HepG2 (cell line): Measurements from ENCODE around the gene FAM53B. TPM values are rescaled to one million over a fixed set of nuclear protein-coding genes. Genes with fewer than 3 reads are reported as not detected.

Source experiments
- ATAC-seq: fragments of 200-7000 bp; cut with Tn5 transposase; 3 replicates; pipeline ENCODE4 v1.9.1; 2020; ENCODE audit warnings: mild to moderate bottlenecking, moderate library complexity
- BruUV-seq: library from RNA; stranded (reverse); fragments of 400-500 nt; replicated peaks from 2 replicates; lab custom pipeline; 2021; lab: Mats Ljungman, UMichigan
- CTCF ChIA-PET: fragments of 300-600 bp; formaldehyde crosslinking; extraction: SDS; loops from one replicate; lab custom pipeline; 2021; ENCODE audit warnings: low total read pairs, inconsistent platforms, low intra/inter-chr PET ratio; lab: Yijun Ruan, JAX
- POLR2A ChIA-PET: fragments of 350-600 bp; sonication (Branson Sonifier 250); formaldehyde crosslinking; loops from one replicate; lab custom pipeline; 2020; ENCODE audit warnings: antibody characterized with exemption, inconsistent platforms; lab: Yijun Ruan, JAX
- DNase-seq: peaks from one replicate; pipeline ENCODE4 v3.0.0-alpha.2; 2015; ENCODE audit warnings: low spot score
- FAIRE-seq: peaks from 3 replicates; lab custom pipeline; 2011; peaks lifted over from hg19 to GRCh38; lab: Jason Lieb, UNC
- H2AFZ ChIP-seq: one replicate; pipeline ENCODE4 v1.6.1; 2011; ENCODE audit warnings: low read length, inconsistent platforms
- H3K27ac ChIP-seq: fragments of 300-600 bp; 3 replicates; pipeline ENCODE4 v1.8.0; 2011; ENCODE audit warnings: mixed run types, mild to moderate bottlenecking, mixed read lengths, low read length, inconsistent platforms; ENCODE audit not compliant: insufficient read depth; ENCODE audit errors: extremely low read length
- H3K27me3 ChIP-seq, 2 experiments: fragments of 200-600 bp in 1 of 2; 2 replicates in 1 of 2; 3 replicates in 1 of 2; pipeline versions ENCODE4 v1.6.0 to v1.8.0; 2011; ENCODE audit warnings: low read length in 2 of 2, mild to moderate bottlenecking in 2 of 2, moderate library complexity in 2 of 2, inconsistent platforms in 1 of 2; ENCODE audit not compliant: insufficient read depth in 2 of 2, control insufficient read depth in 1 of 2
- H3K36me3 ChIP-seq, 2 experiments: fragments of 200-600 bp in 1 of 2; replicated peaks in 1 of 2; 2 replicates in 1 of 2; 3 replicates in 1 of 2; pipeline versions ENCODE4 v1.5.1 to v1.8.0; 2011; ENCODE audit warnings: low read length in 2 of 2, inconsistent platforms in 1 of 2; ENCODE audit not compliant: insufficient read depth in 2 of 2, control insufficient read depth in 1 of 2
- H3K4me1 ChIP-seq: 2 replicates; pipeline ENCODE4 v1.5.1; 2012; ENCODE audit warnings: low read length, inconsistent platforms; ENCODE audit not compliant: insufficient read depth
- H3K4me2 ChIP-seq: 2 replicates; pipeline ENCODE4 v1.6.0; 2011; ENCODE audit warnings: low read depth, low read length, inconsistent platforms
- H3K4me3 ChIP-seq, 3 experiments: fragments of 200-600 bp in 1 of 3; sonication (generic), shearing (Covaris generic) in 1 of 3; replicated peaks in 1 of 3; 2 replicates each; pipeline ENCODE4 v1.5.1; 2011 to 2016; ENCODE audit warnings: low read length in 3 of 3, inconsistent platforms in 2 of 3, low read depth in 2 of 3, mild to moderate bottlenecking in 2 of 3, control low read depth in 1 of 3, mixed read lengths in 1 of 3; ENCODE audit not compliant: insufficient read depth in 1 of 3
- H3K79me2 ChIP-seq: one replicate; pipeline ENCODE4 v1.6.1; 2011; ENCODE audit warnings: low read length, inconsistent platforms; ENCODE audit not compliant: insufficient read depth
- H3K9ac ChIP-seq: 2 replicates; pipeline ENCODE4 v1.6.0; 2011; ENCODE audit warnings: mild to moderate bottlenecking, low read depth, low read length, inconsistent platforms; ENCODE audit not compliant: insufficient read depth
- H3K9me3 ChIP-seq: 2 replicates; pipeline ENCODE4 v1.5.1; 2012; ENCODE audit warnings: mild to moderate bottlenecking, low read length
- H4K20me1 ChIP-seq: 2 replicates; pipeline ENCODE4 v1.6.0; 2011; ENCODE audit warnings: inconsistent platforms, mild to moderate bottlenecking, low read length, moderate library complexity; ENCODE audit not compliant: insufficient read depth
- AGO2 ChIP-seq: fragments of 200-400 bp; formaldehyde crosslinking; optimal IDR thresholded peaks from 2 replicates; pipeline ENCODE3; 2017; ENCODE audit warnings: mild to moderate bottlenecking, low read depth, low read length, moderate library complexity
- FOXK2 ChIP-seq: fragments of 450-650 bp; IDR thresholded peaks from 2 replicates; pipeline ENCODE4 v1.6.1; 2016
- TGIF2 ChIP-seq: IDR thresholded peaks from 2 replicates; pipeline ENCODE4 v1.6.1; 2016; ENCODE audit warnings: control low read depth, missing compliant biosample characterization
- ZNF225 ChIP-seq: sonication (generic); formaldehyde crosslinking; IDR thresholded peaks from 2 replicates; pipeline ENCODE4 v1.4.0; 2020; ENCODE audit warnings: mild to moderate bottlenecking, missing genetic modification reagents
- ZNF350 ChIP-seq: sonication (generic); formaldehyde crosslinking; IDR thresholded peaks from 2 replicates; pipeline ENCODE4 v1.4.0; 2020; ENCODE audit warnings: mild to moderate bottlenecking, low read depth, missing genetic modification reagents, borderline replicate concordance
- WGBS: methylation state at CpG from one replicate; pipeline ENCODE4 v1.1.6; 2017; ENCODE audit warnings: low lambda C conversion rate; 5-methylcytosine and 5-hydroxymethylcytosine counted together
- in situ Hi-C: cut with HindIII; loops from 2 replicates; pipeline ENCODE4 v1.10.0; 2017; ENCODE audit warnings: low pct_unique_long_range_greater_than_20kb; ENCODE audit not compliant: extremely low pct_ligation_motif_present
- intact Hi-C: fragments of 100-400 bp; cut with micrococcal nuclease; formaldehyde crosslinking; loops from one replicate; pipeline ENCODE4 v1.10.0; 2022; ENCODE audit not compliant: unreplicated experiment
- polyA plus RNA-seq, 8 experiments: library from polyadenylated mRNA; depleted of rRNA in 3 of 8; stranded (reverse) in 7 of 8; unstranded in 1 of 8; fragments of >200 nt; fragmentation: Illumina TruSeq in 4 of 8; extraction: Trizol in 4 of 8; gene quantifications; 2 replicates each; pipeline versions ENCODE4 v1.2.1 to v1.2.3, GENCODE V29; 2011 to 2016; ENCODE audit warnings: low read depth in 4 of 8, missing spikeins in 1 of 8, mixed read lengths in 1 of 8; ENCODE audit not compliant: insufficient read depth in 1 of 8
- total RNA-seq, 5 experiments: library from RNA; depleted of rRNA; stranded (reverse); fragments of >200 nt; fragmentation: Illumina TruSeq; extraction: Trizol; gene quantifications; 2 replicates each; pipeline ENCODE4 v1.2.3, GENCODE V29; 2016; ENCODE audit warnings: low read depth in 1 of 5
- TF ChIP-seq, protein P1 (sequence below): sonication (generic); formaldehyde crosslinking; IDR thresholded peaks from 2 replicates; pipeline ENCODE4 v1.5.0; 2020; ENCODE audit warnings: missing genetic modification reagents, mild to moderate bottlenecking, borderline replicate concordance
- TF ChIP-seq, protein P2 (sequence below): sonication (generic); formaldehyde crosslinking; IDR thresholded peaks from 2 replicates; pipeline ENCODE4 v1.8.0; 2023; ENCODE audit warnings: mild to moderate bottlenecking, missing genetic modification reagents
- TF ChIP-seq, protein P3 (sequence below): IDR thresholded peaks from 2 replicates; pipeline ENCODE4 v1.6.1; 2016; ENCODE audit warnings: mild to moderate bottlenecking, missing biosample characterization, missing genetic modification reagents
- TF ChIP-seq, protein P4 (sequence below): sonication (generic); formaldehyde crosslinking; IDR thresholded peaks from 2 replicates; pipeline ENCODE4 v1.5.0; 2020; ENCODE audit warnings: missing genetic modification reagents

The FAM53B gene
- total and polyA plus RNA-seq, 2 of the 13 experiments (the other 11 are each of a cell fraction or from before 2014, with no cell fraction given): 6.4 to 19.3 TPM

DNA sequence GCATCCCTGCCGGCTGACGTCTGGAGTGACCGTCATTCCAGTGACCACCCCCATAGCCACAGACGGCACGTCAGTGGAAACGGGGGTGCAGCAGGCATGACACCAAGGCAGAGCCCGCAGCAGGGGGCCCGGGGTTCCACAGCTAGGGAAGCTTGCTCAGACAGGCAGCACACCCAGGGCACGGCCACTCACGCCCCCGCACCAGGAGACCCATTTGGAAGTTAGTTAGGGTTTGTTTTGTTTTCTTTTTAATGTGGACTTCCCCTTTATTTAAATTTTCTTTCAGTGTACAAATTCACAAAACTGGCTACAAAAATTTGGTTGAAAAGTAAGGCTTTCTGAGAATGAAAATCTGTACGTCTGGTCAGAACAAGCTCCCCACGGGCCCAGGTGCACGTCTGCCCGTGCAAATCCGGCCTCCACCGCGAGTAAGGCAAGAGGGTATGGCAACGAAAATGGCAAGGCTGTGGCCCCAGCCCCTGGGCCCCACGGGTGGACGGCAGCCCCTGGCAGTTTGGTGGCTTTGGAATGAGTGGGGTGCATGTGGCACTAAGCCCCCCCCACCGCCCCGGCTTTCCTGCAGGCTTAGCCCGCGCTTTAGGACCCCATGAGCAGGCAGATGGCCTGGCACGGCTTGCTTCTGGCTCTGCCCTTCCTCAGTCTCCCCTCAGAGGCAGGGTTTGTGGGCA is 124.2 kb downstream of the FAM53B start:
- H2AFZ ChIP-seq: no peak overlapping the region
- H3K4me1 ChIP-seq: no peaks in the 10 kb centered on the region
- in situ Hi-C loops: no loop called here
- peaks cover 10 to 17% of the 10 kb centered on the region in 2 experiments; a peak in 4 of 5 replicates for H3K36me3 ChIP-seq
- no peak for DNase-seq
- H3K4me2 ChIP-seq: no peak overlapping the region
- no peak overlapping the region for H3K9ac ChIP-seq
- intact Hi-C loops: no loop called here
- no peaks in the 10 kb centered on the region for H3K27me3 ChIP-seq
- TF ChIP-seq AGO2 (peak; percentile 17), FOXK2 (no peak)
- TF ChIP-seq, protein P1, sequence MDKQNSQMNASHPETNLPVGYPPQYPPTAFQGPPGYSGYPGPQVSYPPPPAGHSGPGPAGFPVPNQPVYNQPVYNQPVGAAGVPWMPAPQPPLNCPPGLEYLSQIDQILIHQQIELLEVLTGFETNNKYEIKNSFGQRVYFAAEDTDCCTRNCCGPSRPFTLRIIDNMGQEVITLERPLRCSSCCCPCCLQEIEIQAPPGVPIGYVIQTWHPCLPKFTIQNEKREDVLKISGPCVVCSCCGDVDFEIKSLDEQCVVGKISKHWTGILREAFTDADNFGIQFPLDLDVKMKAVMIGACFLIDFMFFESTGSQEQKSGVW (CRISPR knock-in tag): no peak
- TF ChIP-seq, protein P2, sequence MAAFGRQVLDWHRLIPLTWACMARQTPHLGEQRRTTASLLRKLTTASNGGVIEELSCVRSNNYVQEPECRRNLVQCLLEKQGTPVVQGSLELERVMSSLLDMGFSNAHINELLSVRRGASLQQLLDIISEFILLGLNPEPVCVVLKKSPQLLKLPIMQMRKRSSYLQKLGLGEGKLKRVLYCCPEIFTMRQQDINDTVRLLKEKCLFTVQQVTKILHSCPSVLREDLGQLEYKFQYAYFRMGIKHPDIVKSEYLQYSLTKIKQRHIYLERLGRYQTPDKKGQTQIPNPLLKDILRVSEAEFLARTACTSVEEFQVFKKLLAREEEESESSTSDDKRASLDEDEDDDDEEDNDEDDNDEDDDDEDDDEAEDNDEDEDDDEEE (CRISPR knock-in tag): no peak
- no peak overlapping the region for H3K4me3 ChIP-seq
- BruUV-seq: no TSS peak
- ChIA-PET POLR2A (no interaction called here), CTCF (no interaction called here)
- FAIRE-seq: no peak
- 94% methylated on average over 13 of the region's 26 CpGs for WGBS
- no peaks in the 10 kb centered on the region for H3K9me3 ChIP-seq
- H4K20me1 ChIP-seq: no peaks in the 10 kb centered on the region
- ATAC-seq: no peak
- H3K79me2 ChIP-seq: no peaks in the 10 kb centered on the region
- H3K27ac ChIP-seq: no peak overlapping the region

- no peak overlapping the region for H3K9ac ChIP-seq
- intact Hi-C loops: no loop called here
- POLR2A ChIA-PET: no interaction called here
Observed at GRCh38 chr10:124619195-124619594, 125.0 kb downstream of the FAM53B start.

More at GRCh38 chr10:124619195-124619594, 125.0 kb downstream of the FAM53B start:
- Histone ChIP-seq H3K4me2 (no peak overlapping the region), H3K4me3 (no peak overlapping the region), H4K20me1 (no peaks in the 10 kb centered on the region)
- WGBS: 90% methylated on average over 2 of the region's 9 CpGs
- in situ Hi-C loops: no loop called here
- TF ChIP-seq, protein P3, sequence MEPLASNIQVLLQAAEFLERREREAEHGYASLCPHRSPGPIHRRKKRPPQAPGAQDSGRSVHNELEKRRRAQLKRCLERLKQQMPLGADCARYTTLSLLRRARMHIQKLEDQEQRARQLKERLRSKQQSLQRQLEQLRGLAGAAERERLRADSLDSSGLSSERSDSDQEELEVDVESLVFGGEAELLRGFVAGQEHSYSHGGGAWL (CRISPR knock-in tag): no peak
- no peak for TF ChIP-seq ZNF225 (CRISPR knock-in tag)
- TF ChIP-seq, protein P4, sequence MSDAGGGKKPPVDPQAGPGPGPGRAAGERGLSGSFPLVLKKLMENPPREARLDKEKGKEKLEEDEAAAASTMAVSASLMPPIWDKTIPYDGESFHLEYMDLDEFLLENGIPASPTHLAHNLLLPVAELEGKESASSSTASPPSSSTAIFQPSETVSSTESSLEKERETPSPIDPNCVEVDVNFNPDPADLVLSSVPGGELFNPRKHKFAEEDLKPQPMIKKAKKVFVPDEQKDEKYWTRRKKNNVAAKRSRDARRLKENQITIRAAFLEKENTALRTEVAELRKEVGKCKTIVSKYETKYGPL (CRISPR knock-in tag): no peak
- TF ChIP-seq ZNF350 (CRISPR knock-in tag): no peak
- no peak for TF ChIP-seq TGIF2 (CRISPR knock-in tag)
- TF ChIP-seq, all 625 proteins: peak for 0
- FAIRE-seq (no peak), ATAC-seq (no peak), DNase-seq (no peak)
- no TSS peak for BruUV-seq
- Histone ChIP-seq H3K79me2 (no peaks in the 10 kb centered on the region), H3K27ac (no peak overlapping the region), H2AFZ (no peak overlapping the region), H3K4me1 (no peaks in the 10 kb centered on the region), H3K36me3 (peaks cover 10 to 17% of the 10 kb centered on the region in 2 experiments; a peak in 4 of 5 replicates), H3K9me3 (no peaks in the 10 kb centered on the region), H3K27me3 (no peaks in the 10 kb centered on the region)
- CTCF ChIA-PET: no interaction called here
